Measurements from ENCODE around the gene SLIT2.

SLIT2 gene

DNA sequence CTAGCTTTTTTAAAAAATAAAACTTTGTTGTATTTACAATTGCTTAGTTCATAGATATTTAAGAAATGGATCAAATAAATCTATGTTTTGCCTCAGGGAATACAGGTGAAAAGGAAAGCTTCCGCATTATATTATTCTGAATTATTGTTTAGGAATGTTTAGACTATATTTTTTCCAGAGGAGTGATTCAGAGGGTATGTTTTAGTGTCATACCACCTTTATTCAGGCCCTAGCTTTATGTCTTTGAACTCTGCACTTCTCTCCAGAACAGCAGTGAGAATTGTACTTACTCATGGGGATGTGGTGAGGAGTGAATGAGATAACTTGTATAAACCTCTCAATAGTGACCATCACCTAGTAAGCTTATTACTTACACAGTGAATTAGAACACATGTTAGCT, 14.0 kb downstream of the SLIT2 start:
- no peak for DNase-seq

DNA sequence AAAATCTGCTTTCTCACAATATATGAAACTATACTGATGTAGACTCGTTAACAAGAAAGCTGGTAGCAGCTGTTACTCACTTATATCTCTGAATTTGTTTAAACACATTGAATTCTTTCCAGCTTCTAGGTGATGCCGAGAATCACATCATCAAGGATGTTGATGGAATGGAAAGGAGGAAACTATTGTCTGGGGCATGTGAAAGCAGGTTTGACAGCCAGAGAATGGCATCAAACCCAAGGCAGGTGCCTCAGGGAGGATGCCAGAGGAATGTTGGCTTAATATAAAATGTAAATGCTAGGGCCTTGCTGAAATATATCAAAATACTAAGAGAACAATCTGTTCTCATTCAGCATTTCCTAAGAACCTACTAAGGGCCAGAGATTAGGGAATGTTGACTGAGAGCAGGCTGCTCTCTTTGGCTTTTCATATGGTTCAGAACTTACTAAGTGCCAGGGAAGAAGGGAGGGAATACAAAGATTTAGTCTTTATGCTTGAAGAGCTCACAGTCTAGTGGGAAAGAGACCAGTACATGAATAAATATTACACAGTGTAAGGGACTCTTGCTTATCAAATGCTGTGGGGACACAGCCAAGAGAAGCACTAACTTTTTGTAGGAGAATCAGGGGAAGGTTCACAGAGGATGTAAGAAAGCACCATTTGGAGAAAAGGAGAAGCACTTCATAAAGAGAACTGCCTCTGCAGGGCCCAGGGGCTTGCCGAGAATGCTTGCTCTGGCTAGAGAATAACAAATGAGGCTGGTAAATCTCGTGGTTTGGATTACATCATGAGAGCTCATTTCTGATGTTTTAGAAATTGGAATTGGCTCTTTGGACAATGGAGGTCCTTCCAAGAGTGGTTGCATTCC, 14.7 kb downstream of the SLIT2 start:
- DNase-seq, result no peak

DNA sequence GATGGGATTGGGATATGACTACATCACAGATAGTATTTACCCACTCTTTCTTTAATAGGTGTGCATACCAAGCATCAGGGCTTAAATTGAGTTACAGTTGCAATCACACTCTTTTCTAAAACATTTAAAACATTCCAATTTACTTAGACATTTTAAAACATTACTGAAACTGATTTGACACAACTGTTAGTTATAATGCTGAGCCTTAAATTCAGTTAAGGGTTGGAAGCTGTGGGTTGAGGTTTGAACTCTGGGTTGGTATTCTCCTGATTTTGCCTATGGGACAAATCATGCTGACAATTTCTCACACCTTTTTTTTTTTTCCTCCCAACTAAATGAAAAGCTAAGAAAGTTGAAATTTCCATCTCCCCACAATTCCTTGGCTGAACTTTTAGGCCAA, 16.3 kb downstream of the SLIT2 start:
- no peak for DNase-seq

- no peak for DNase-seq
Measured at GRCh38 chr4:20269320-20269719, 17.6 kb downstream of the SLIT2 start.

DNA sequence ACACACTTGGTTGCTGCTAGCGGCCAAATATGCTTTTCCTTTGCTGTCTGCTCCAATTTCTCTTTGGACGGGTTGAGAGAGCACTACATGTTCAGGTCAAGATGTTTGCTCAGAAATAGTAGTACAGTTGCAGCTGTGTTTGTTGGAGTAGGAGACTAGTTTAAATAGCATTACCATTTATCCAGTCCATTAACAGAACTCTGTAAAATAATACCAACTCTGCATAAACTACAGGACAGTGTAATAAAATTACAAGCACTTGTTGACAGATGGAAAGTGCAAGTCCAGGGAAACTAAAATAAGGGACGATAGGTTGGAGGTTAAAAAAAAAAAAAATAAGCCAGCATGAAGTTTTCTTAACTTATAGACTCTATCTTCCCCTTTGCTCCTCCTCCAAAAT, 20.2 kb downstream of the SLIT2 start:
- DNase-seq, result no peak

- no peak for DNase-seq
Measured at GRCh38 chr4:20272411-20272872, 20.7 kb downstream of the SLIT2 start.

GRCh38 chr4:20273793-20274192, 22.1 kb downstream of the SLIT2 start:
- DNase-seq, result no peak

- no peak for DNase-seq
Measured at GRCh38 chr4:20276848-20277247, 25.1 kb downstream of the SLIT2 start.

DNA sequence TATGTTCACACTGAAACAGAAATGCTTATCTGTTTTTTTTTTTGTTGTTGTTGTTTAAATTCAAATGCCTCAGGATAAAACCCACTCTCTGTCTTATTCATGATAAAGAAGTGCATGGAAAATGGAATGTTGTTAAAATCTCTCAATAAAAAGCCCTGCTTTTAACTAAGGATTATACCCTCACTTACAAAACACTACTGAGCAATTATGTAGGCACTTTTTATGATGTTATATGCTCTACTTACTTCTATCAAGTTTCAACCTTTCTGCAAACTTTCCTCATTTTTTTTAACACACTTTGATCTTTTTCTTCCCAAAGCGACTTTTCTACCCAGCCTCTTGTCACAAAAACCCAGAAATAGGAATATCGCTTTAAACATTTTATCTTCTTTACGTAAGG, 26.5 kb downstream of the SLIT2 start:
- no peak for DNase-seq

DNA sequence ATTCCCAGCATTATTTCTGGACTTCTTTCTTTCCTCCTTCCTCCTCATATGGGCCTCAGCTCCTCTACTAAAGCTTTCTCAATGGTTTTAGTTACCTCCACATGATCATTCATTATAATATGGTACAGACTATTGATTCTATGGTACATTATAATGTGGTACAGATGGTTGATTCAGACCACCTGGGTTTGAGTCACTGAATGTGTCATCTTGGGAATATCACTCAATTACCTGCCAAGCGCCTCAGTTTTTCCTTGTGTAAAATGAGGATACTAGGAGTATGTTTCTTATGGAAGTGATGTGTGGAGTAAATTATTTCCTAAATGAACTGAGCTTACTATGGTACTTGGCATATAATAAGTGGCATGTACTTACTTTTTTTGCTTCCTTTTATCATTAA, 27.7 kb downstream of the SLIT2 start:
- no peak for DNase-seq

- no peak for DNase-seq
Measured at GRCh38 chr4:20281453-20281852, 29.7 kb downstream of the SLIT2 start.

GRCh38 chr4:20283039-20283438, 31.3 kb downstream of the SLIT2 start:
- no peak for DNase-seq

GRCh38 chr4:20284990-20285389, 33.3 kb downstream of the SLIT2 start:
- no peak for DNase-seq

DNA sequence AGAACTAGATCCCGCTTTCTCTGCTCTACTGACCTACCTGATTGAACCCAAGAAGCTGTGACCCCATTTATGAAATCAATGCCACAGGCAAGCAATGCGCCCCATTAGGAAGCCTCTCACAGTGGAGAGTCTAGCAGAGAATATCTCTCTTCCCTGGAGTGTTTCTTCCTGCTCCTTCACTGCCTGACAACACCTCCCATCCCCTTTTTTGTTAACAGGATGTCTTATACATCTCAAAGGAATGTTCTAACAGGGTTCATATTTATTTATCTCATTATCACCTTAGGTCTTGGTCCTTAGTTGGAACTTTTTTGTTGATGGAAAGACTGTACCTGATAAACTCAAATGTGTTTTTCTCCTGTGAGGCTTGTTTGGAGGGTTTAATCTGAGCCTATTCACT, 35.5 kb downstream of the SLIT2 start:
- DNase-seq, result no peak

- no peak for DNase-seq
Measured at GRCh38 chr4:20288047-20288650, 36.4 kb downstream of the SLIT2 start.

GRCh38 chr4:20288846-20289512, 37.3 kb downstream of the SLIT2 start:
- no peak for DNase-seq

DNA sequence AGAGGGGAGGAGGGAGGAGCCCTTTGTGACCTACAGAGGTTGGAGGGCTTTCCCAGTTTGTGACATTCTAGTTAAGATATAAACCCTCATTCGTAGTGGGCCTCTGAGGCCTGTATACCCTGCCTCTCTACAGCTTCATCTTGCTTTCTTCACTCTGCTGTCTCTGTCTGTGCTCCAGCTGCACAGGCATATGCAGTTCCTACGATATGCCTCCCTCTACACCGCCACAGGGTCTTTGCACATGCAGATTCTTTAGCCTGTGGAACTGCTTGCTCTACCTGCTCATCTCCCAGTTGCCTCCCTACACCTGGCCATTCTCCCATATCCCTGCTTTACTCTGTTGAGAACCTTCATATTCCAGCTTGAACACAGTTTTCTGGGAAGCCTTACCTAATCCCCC, 38.1 kb downstream of the SLIT2 start:
- DNase-seq, result no peak

DNA sequence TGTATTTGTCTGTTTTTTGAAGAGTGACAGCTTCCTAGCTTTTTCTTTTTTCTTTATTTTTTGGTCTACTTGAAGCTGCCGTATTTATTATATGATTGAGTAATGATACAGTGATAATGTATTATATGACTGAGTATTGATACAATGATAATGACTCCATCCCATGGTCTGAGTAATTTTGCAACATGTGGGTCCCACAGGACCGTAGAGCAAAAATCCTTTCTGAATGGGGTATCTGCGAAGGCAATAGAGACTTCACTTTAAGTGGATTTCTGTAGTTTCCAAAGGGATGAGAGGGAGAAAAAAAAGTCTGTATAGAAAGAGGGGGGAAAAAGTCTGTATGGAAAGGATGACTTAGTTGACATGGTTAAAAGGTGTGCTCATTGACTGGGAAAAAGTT, 41.0 kb downstream of the SLIT2 start:
- no peak for DNase-seq

- no peak for DNase-seq
Measured at GRCh38 chr4:20297261-20297660, 45.6 kb downstream of the SLIT2 start.

DNA sequence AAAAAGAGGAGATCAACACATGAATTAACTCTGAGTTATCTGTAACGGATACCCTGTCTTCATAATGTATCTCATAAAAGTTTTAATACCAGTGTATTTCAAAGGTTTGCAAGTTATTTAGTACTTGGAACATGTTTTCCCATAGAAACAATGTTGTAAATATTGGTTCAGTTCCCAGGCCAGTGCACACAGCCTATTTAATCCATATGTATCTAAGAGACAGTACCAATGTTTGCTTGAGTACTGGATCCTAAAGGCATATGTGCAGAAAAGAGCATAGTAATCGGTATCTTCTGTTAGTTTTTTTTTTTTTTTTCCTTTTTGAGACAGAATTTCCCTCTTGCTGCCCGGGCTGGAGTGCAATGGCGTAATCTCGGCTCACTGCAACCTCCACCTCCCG, 46.1 kb downstream of the SLIT2 start:
- DNase-seq, result no peak

GRCh38 chr4:20298455-20298854, 46.8 kb downstream of the SLIT2 start:
- no peak for DNase-seq

DNA sequence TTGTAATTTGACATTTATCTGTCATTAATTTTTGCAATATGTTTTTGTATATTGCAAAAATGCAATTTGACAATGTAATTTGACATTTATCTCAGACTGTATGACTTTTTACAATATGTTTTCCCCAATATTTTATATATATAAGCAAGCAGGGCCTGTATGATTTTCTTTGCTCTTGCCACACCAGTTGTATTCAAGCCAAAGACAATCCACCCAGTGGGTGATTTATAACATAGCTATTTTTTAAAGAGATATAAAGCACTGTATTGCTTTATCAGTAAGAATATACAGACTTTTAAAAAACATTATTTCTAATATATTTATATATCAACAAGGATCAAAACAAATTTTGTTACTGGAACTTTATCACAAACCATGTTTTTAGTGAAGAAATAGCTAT, 47.3 kb downstream of the SLIT2 start:
- no peak for DNase-seq

GRCh38 chr4:20299515-20299914, 47.8 kb downstream of the SLIT2 start:
- no peak for DNase-seq

DNA sequence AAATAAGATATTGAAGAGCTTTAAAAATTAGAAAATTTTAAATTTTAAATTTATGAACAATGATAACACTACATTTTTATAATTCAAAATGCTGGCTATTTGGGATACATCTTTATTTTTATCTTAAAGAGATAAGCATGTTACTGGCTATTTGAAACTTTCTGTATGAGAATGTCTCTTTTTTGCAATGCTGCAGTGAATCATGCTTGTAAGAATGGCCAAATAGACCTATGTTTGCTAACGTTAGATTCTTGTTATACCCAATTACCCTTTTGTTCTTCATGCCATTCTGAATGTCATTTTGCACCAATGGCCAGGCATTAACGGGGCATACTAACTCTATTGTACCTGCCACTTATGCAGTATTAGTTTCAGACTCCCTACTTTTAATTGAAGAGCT, 49.5 kb downstream of the SLIT2 start:
- no peak for DNase-seq
